ENCODE data around the gene KCNJ15.
"Not testable (repeated sequence)": the region's sequence is repeated elsewhere in the genome, so short reads cannot be mapped to it uniquely, and the experiment has no call there.

The KCNJ15 gene

GRCh38 chr21:38244885-38245869 is 11.6 kb upstream of the KCNJ15 start:
- peak; percentile 84 for DNase-seq

DNA sequence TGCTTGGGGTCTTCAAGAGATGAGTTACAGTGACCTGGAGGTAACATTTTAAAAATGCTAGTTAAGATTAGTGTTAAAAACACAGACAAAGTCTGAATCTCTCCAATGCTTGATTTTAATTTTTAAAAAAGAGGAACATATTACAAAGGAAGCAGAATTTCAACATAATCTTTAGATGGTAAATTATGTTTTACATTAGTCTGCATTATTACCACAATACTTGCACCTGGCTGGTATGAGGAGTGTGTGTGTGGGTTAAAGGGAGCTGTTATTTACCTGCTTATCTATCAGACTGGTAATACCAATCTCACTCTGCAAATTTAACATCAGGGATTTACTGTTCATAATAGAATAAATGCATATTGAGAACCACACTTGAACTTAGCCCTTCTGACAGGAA is 10.3 kb upstream of the KCNJ15 start:
- DNase-seq: no peak

DNA sequence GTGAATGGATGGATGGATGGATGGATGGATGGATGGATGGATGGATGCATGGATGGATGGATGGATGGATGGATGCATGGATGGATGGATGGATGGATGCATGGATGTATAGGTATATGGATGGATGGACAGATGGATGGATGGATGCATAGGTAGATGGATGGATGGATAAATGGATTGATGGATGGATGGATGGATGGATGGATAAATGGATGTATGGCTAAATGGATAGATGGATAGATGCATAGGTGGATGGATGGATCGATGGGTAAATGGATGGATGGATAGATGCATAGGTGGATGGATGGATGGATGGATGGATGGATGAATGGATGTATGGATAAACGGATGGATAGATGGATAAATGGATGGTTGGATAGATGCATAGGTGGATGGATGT is 9.7 kb upstream of the KCNJ15 start:
- not testable (repeated sequence) for DNase-seq

- DNase-seq: no peak
Observed at GRCh38 chr21:38247738-38248510, 8.9 kb upstream of the KCNJ15 start.

- DNase-seq: peak; percentile 59
Observed at GRCh38 chr21:38249256-38249655, 7.5 kb upstream of the KCNJ15 start.

DNA sequence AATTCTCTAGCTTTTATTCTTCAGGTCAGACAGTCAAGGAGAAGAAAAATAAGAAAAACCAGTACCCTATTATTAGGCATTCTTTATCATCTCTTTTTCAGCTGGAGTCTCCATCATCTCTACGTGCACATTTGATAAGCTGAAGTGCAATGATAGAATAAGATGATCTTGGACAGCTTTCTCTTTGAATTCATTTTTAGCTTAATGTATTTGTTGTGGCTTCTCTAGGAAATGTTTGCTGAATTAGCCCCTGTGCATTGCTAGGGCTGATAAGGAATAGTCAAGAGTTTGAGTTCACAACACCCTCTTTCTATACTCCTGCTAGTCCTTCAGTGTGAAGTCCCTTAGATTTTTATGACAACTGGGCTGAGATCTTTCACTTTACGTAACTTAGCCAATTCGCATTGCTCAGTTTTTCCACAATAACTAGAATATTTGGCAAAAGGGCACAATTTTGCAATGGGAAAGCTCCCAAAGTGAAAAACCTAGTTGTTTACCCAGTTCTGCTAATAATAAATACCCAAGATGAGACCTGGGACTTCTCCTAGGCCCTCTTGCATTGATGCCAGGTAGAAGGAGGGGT is 7.0 kb upstream of the KCNJ15 start:
- no peak for DNase-seq

- no peak for DNase-seq
Observed at GRCh38 chr21:38250991-38251418, 5.8 kb upstream of the KCNJ15 start.

- DNase-seq: no peak
Observed at GRCh38 chr21:38254970-38255369, 1.8 kb upstream of the KCNJ15 start.

DNA sequence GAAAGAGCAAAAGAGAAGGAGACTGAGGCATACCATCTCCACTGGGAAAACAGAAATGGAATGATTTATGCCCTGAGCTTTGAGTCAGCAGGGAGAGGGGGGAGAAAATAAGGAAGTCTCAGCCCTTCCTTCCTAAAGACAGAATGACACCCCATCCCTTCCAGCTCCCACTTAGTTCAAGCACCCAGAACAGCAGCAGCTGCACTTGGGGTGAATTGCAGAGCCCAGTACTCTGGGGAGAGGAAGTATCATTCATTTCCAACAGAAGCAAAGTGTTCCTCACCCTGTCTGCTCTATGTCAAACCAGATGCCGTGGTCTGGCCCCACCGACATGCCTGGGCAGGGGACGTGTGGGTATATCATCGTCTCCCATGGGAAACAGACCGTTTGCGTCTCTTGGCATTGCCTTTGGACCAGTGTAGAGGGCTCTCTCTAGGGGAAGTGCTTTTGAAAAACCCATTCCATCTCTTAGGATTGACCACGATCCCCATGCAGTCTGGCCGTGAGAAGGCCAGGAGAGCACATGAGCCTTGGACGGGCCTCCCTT is 1.1 kb upstream of the KCNJ15 start:
- no peak for DNase-seq

- no peak for DNase-seq
Observed at GRCh38 chr21:38257667-38258066, 876 bp downstream of the KCNJ15 start.

GRCh38 chr21:38258521-38259485 is 2.0 kb downstream of the KCNJ15 start:
- no peak for DNase-seq

DNA sequence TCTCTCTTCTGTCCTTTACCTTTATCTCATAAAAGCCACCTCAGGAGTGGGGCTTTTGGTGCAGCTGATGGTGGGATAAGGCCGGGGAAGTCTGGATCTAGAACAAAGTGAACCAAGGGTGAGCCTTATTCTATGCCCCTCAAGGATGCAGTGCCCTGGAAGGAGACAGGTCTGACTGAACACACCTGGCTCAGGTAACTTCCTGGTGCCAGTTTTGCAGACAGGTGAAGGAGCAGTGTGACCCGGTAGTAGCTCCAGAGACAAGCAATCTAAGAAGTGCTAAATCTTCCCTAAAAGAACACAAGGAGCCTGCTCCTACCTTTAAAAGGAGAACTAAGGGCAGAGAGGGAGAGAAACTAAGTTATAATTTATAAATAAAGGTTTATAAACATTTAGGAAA is 2.9 kb downstream of the KCNJ15 start:
- no peak for DNase-seq

GRCh38 chr21:38260426-38260825 is 3.6 kb downstream of the KCNJ15 start:
- DNase-seq: no peak

GRCh38 chr21:38261851-38262250 is 5.1 kb downstream of the KCNJ15 start:
- no peak for DNase-seq

- DNase-seq: no peak
Observed at GRCh38 chr21:38263493-38263892, 6.7 kb downstream of the KCNJ15 start.

- no peak for DNase-seq
Observed at GRCh38 chr21:38264571-38264970, 7.8 kb downstream of the KCNJ15 start.

GRCh38 chr21:38265166-38265565 is 8.4 kb downstream of the KCNJ15 start:
- DNase-seq: no peak

DNA sequence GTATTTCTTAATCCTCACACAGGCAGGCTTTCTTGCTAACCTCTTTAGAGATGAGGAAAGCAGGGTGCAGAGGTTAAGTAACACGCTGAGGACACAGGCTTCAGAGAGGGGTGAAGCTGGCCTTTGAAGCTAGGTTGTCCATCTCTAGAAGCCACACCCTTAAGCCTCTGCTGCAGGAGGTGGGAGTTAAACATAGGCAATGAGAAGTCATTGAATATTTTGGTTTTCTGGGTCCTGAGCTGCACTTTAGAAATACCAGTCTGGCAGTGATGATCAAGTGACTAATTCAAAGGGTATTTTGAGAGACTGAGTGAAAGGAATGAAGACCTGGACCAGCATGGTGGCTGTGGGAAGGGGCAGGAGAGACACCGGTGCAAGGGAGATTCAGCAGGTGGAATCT is 9.9 kb downstream of the KCNJ15 start:
- DNase-seq: no peak

GRCh38 chr21:38267136-38267755 is 10.5 kb downstream of the KCNJ15 start:
- DNase-seq: no peak

- DNase-seq: no peak
Observed at GRCh38 chr21:38267991-38268863, 11.4 kb downstream of the KCNJ15 start.
